ENCODE results near the gene PHLDA3. TPM values are rescaled to one million over a fixed set of nuclear protein-coding genes. Genes with fewer than 3 reads are reported as not detected.

The PHLDA3 gene
- total and polyA plus RNA-seq, 2 of the 13 experiments (the other 11 are each of a cell fraction or from before 2014, with no cell fraction given): 16.7 to 33.6 TPM

DNA sequence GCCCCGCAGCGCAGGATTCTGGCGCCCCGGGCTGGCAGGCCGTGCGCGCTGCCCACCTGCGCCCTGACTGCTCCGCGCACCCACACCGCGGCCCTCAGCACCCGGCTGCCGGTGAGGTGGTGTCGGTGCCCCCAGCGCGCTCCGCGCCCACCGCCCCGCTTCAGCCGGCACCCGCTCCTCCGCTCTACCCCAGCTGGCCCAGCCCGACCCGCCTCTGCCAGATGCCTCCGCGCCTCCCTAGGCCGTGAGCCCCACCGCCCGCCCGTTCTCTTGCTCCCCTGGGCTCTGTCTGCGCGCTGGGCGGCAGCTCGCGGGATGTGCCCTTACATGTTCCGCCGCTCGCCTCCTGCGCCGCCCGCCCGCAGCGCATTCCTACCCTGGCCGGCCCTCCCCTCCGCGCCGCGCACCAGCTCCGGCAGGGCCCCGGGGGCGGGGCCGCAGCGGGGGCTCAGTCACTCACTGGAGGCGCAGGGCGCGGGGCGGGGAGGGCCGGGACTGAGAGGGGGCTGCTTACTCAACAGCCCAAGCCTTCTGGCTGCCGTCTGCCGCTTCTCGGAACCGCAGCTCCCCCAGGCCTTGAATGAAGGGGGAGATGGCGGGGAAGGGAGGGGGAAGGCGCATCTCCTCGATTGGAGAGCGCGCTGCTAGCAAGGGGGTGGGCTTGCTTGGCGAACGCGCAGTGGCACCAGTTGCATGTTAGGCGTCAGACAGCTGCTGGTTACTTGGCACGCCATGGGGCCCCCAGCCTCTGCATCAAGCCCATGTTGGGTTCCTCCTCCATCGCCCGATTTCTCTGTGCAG lies at the start of gene PHLDA3 (continued):
- TF ChIP-seq ATAD3A (CRISPR knock-in tag; IDR thresholded peaks at IDR 0.05) (no peak), ZNF562 (CRISPR knock-in tag; IDR thresholded peaks at IDR 0.05; ENCODE audit: borderline replicate concordance) (peak; percentile 52; the same call in 1 of the 2 replicates), RFXANK (CRISPR knock-in tag; IDR thresholded peaks at IDR 0.05) (no peak), FOSL2 (CRISPR knock-in tag; IDR thresholded peaks at IDR 0.05) (peak; percentile 7; the same call in 1 of the 2 replicates), BRCA1 (CRISPR knock-in tag; IDR thresholded peaks at IDR 0.05) (no peak), ZNF441 (CRISPR knock-in tag; IDR thresholded peaks at IDR 0.05; ENCODE audit: borderline replicate concordance) (peak; percentile 68), ZNF850 (CRISPR knock-in tag; conservative IDR thresholded peaks at IDR 0.05) (no peak), ZNF282 (IDR thresholded peaks at IDR 0.05; ENCODE audit: partially characterized antibody) (no peak), ARNT2 (CRISPR knock-in tag; IDR thresholded peaks at IDR 0.05; ENCODE audit: low read depth) (peak; percentile 87), HOXA7 (CRISPR knock-in tag; IDR thresholded peaks at IDR 0.05) (no peak), KMT2B (CRISPR knock-in tag; IDR thresholded peaks at IDR 0.05) (0 out of 2 replicates have a peak, but pooled peaks have one; percentile 27), ELF4 (CRISPR knock-in tag; IDR thresholded peaks at IDR 0.05; ENCODE audit: borderline replicate concordance) (no peak), ARNTL (CRISPR knock-in tag; IDR thresholded peaks at IDR 0.05) (no peak; the same call in 1 of the 2 replicates), ZNF530 (CRISPR knock-in tag; IDR thresholded peaks at IDR 0.05; ENCODE audit: low read depth) (no peak), CBFB (CRISPR knock-in tag; IDR thresholded peaks at IDR 0.05) (no peak; the same call in 1 of the 2 replicates), ZFP62 (CRISPR knock-in tag; IDR thresholded peaks at IDR 0.05) (no peak), ZNF225 (CRISPR knock-in tag; IDR thresholded peaks at IDR 0.05) (no peak), HCFC1 (IDR thresholded peaks at IDR 0.05; ENCODE audit: low read depth, low read length) (no peak), ZNF354B (CRISPR knock-in tag; IDR thresholded peaks at IDR 0.05) (no peak), ZNF138 (CRISPR knock-in tag; IDR thresholded peaks at IDR 0.05; ENCODE audit: low read depth) (0 out of 2 replicates have a peak, but pooled peaks have one; percentile 38)
- TF ChIP-seq, protein P1, sequence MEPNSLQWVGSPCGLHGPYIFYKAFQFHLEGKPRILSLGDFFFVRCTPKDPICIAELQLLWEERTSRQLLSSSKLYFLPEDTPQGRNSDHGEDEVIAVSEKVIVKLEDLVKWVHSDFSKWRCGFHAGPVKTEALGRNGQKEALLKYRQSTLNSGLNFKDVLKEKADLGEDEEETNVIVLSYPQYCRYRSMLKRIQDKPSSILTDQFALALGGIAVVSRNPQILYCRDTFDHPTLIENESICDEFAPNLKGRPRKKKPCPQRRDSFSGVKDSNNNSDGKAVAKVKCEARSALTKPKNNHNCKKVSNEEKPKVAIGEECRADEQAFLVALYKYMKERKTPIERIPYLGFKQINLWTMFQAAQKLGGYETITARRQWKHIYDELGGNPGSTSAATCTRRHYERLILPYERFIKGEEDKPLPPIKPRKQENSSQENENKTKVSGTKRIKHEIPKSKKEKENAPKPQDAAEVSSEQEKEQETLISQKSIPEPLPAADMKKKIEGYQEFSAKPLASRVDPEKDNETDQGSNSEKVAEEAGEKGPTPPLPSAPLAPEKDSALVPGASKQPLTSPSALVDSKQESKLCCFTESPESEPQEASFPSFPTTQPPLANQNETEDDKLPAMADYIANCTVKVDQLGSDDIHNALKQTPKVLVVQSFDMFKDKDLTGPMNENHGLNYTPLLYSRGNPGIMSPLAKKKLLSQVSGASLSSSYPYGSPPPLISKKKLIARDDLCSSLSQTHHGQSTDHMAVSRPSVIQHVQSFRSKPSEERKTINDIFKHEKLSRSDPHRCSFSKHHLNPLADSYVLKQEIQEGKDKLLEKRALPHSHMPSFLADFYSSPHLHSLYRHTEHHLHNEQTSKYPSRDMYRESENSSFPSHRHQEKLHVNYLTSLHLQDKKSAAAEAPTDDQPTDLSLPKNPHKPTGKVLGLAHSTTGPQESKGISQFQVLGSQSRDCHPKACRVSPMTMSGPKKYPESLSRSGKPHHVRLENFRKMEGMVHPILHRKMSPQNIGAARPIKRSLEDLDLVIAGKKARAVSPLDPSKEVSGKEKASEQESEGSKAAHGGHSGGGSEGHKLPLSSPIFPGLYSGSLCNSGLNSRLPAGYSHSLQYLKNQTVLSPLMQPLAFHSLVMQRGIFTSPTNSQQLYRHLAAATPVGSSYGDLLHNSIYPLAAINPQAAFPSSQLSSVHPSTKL (CRISPR knock-in tag; IDR thresholded peaks at IDR 0.05): peak; percentile 26; the same call in 1 of the 2 replicates
- TF ChIP-seq, protein P2, sequence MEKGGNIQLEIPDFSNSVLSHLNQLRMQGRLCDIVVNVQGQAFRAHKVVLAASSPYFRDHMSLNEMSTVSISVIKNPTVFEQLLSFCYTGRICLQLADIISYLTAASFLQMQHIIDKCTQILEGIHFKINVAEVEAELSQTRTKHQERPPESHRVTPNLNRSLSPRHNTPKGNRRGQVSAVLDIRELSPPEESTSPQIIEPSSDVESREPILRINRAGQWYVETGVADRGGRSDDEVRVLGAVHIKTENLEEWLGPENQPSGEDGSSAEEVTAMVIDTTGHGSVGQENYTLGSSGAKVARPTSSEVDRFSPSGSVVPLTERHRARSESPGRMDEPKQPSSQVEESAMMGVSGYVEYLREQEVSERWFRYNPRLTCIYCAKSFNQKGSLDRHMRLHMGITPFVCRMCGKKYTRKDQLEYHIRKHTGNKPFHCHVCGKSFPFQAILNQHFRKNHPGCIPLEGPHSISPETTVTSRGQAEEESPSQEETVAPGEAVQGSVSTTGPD (CRISPR knock-in tag; IDR thresholded peaks at IDR 0.05): no peak
- TF ChIP-seq, protein P3, sequence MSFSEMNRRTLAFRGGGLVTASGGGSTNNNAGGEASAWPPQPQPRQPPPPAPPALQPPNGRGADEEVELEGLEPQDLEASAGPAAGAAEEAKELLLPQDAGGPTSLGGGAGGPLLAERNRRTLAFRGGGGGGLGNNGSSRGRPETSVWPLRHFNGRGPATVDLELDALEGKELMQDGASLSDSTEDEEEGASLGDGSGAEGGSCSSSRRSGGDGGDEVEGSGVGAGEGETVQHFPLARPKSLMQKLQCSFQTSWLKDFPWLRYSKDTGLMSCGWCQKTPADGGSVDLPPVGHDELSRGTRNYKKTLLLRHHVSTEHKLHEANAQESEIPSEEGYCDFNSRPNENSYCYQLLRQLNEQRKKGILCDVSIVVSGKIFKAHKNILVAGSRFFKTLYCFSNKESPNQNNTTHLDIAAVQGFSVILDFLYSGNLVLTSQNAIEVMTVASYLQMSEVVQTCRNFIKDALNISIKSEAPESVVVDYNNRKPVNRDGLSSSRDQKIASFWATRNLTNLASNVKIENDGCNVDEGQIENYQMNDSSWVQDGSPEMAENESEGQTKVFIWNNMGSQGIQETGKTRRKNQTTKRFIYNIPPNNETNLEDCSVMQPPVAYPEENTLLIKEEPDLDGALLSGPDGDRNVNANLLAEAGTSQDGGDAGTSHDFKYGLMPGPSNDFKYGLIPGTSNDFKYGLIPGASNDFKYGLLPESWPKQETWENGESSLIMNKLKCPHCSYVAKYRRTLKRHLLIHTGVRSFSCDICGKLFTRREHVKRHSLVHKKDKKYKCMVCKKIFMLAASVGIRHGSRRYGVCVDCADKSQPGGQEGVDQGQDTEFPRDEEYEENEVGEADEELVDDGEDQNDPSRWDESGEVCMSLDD (CRISPR knock-in tag; IDR thresholded peaks at IDR 0.05; ENCODE audit: borderline replicate concordance): no peak
